Ascending aorta (tissue), 2 donors: ENCODE results near the gene CYP4F22. TPM values are rescaled to one million over a fixed set of nuclear protein-coding genes. Genes with fewer than 3 reads are reported as not detected.
"Not testable (repeated sequence)": the region's sequence is repeated elsewhere in the genome, so short reads cannot be mapped to it uniquely, and the experiment has no call there.

ENCODE experiments used
- DNase-seq, 2 donors: peaks; one replicate each; pipeline ENCODE4 v3.0.0-alpha.2; 2019; ENCODE audit warnings: low spot score in 2 of 2
- H3K27ac ChIP-seq, 2 donors: fragments of 200-600 bp; sonication (generic); one replicate each; pipeline ENCODE4 v1.5.1; 2016 to 2017; ENCODE audit warnings: mild to moderate bottlenecking in 1 of 2
- H3K27me3 ChIP-seq: fragments of 200-600 bp; sonication (generic); one replicate; pipeline ENCODE4 v1.5.1; 2017
- H3K36me3 ChIP-seq, 2 donors: fragments of 200-600 bp; sonication (generic); one replicate each; pipeline ENCODE4 v1.5.1; 2016
- H3K4me1 ChIP-seq, 2 donors: fragments of 200-600 bp; sonication (generic); one replicate each; pipeline ENCODE4 v1.5.1; 2016 to 2017; ENCODE audit warnings: mild to moderate bottlenecking in 1 of 2
- H3K4me3 ChIP-seq, 2 donors: fragments of 200-600 bp; sonication (generic); one replicate each; pipeline ENCODE4 v1.5.1; 2016 to 2017; ENCODE audit warnings: mild to moderate bottlenecking in 1 of 2
- H3K9me3 ChIP-seq, 2 donors: fragments of 200-600 bp; sonication (generic); one replicate each; pipeline ENCODE4 v1.5.1; 2016
- intact Hi-C: fragments of 100-400 bp; cut with DNase I; formaldehyde crosslinking; loops from one replicate; pipeline ENCODE4 v1.15.1; 2023
- total RNA-seq: library from RNA; depleted of rRNA; stranded (reverse); fragments of >200 nt; gene quantifications from one replicate; pipeline ENCODE4 v1.1.0, GENCODE V29; 2016
- TF ChIP-seq, protein P1 (sequence below), 3 experiments: fragments of 200-600 bp in 2 of 3; fragments of 450-650 bp in 1 of 3; sonication (generic) in 2 of 3; IDR thresholded peaks; one replicate each; pipeline ENCODE4 v1.5.1; 2016 to 2019; ENCODE audit warnings: antibody characterized with exemption in 3 of 3, mild to moderate bottlenecking in 1 of 3, moderate library complexity in 1 of 3

CYP4F22 gene
- total RNA-seq, 1 donor from 2014 or later: not detected

DNA sequence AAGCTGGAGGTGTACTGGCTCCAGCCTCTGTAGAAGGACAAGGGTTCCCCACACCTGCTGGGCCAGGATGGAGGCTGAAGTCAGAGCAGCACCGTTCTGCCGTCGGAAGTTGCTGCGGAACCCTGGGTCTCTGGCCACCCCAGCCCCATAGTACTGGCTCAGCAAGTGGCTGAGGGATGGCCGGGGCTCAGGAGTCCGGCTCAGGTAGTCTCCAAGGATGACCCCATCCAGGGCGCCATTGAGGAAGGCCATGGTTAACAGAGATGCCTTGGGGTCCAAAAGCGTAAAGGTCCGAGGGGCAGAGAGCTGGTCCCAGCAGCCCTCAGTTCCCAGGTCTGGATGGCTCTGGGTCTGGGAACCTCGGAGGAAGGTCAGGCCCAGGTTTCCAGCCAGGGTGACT is 32.7 kb upstream of the CYP4F22 start:
- no peak for DNase-seq

DNA sequence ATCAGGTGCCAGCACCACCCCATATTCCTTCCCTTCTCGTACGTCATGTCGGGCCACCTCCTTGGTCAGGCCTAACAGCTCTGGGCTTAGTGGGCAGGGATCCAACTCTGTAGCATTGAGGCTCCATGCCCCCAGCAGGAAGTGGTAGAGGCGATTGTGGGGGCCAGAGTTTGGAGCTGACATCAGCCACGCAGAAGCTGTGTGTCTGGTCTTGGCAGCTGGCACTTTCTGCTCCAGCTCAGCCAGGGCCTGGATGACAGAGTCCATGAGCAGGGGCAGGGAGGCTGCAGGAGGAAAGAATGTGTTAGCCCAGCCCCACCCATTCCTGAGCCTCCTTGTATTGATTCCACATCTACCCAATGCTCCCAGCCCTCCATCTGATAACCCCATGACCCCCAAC is 32.0 kb upstream of the CYP4F22 start:
- intact Hi-C loops: no loop called here
- Histone ChIP-seq H3K36me3 (no peaks in the 10 kb centered on the region), H3K27ac (no peak overlapping the region), H3K9me3 (no peaks in the 10 kb centered on the region), H3K4me3 (no peak overlapping the region), H3K4me1 (no peaks in the 10 kb centered on the region), H3K27me3 (peaks cover 4% of the 10 kb centered on the region)
- no peak for DNase-seq
- TF ChIP-seq, protein P1, sequence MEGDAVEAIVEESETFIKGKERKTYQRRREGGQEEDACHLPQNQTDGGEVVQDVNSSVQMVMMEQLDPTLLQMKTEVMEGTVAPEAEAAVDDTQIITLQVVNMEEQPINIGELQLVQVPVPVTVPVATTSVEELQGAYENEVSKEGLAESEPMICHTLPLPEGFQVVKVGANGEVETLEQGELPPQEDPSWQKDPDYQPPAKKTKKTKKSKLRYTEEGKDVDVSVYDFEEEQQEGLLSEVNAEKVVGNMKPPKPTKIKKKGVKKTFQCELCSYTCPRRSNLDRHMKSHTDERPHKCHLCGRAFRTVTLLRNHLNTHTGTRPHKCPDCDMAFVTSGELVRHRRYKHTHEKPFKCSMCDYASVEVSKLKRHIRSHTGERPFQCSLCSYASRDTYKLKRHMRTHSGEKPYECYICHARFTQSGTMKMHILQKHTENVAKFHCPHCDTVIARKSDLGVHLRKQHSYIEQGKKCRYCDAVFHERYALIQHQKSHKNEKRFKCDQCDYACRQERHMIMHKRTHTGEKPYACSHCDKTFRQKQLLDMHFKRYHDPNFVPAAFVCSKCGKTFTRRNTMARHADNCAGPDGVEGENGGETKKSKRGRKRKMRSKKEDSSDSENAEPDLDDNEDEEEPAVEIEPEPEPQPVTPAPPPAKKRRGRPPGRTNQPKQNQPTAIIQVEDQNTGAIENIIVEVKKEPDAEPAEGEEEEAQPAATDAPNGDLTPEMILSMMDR (IDR thresholded peaks at IDR 0.05): no peak

More for the DNA sequence above, 32.7 kb upstream of the CYP4F22 start:
- H3K9me3 ChIP-seq: no peaks in the 10 kb centered on the region
- H3K27ac ChIP-seq: no peak overlapping the region
- intact Hi-C loops: no loop called here
- H3K27me3 ChIP-seq: peaks cover 6% of the 10 kb centered on the region
- TF ChIP-seq, protein P1 (IDR thresholded peaks at IDR 0.05): no peak
- H3K36me3 ChIP-seq: no peaks in the 10 kb centered on the region
- H3K4me3 ChIP-seq: no peak overlapping the region
- no peaks in the 10 kb centered on the region for H3K4me1 ChIP-seq

DNA sequence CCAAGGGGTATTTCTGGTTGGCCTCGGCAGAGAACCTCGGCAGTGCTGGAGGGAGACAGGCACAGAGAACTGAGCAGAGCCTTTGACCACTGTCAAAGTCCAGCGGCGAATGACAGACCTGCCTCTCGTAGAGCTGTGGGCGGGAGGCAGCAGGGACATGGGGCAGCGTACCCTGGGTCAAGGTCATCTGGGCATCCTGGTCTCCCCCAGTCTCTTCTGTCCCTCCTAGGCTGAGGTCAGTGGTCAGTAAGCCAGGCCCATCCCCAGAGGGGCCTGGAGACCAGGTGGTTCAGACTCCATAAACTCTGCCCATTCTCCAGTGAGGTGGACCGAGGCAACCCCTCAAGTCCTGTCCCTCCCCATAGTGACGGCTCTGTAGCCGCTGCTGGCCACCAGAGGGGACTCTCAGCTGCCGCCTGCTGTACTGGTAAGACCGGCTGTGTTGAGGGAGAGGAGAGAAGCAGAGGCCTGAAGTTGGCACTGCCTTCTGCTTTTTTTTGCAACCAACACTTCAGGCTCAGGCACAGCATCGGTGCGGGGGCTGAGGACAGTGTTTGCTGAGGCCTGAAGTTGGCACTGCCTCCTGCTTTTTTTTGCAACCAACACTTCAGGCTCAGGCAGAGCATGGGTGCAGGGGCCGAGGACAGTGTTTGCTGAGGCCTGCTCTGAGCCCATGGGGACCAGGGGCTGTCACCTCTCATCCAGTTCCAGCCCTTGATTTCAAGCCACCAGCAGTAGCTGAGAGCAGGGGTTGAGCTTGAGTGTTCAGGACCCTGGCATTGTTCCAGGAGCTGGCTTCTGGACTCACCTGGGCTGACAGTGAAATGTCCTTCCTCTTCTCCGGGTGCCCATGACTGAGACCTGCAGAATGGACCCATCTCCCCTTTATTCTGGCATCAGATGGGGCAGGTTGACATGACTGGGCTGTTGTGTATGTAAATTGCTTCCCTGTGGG is 28.7 kb upstream of the CYP4F22 start, which contains the start of gene PGLYRP2:
Gene PGLYRP2 (minus strand): TSS at position 111 of the 955 bp plus-strand sequence. CDS start 130 bp downstream, outside the sequence.
- no peaks in the 10 kb centered on the region for H3K4me1 ChIP-seq
- H3K36me3 ChIP-seq: no peaks in the 10 kb centered on the region
- H3K27me3 ChIP-seq: no peaks in the 10 kb centered on the region
- no peaks in the 10 kb centered on the region for H3K9me3 ChIP-seq
- no peak for DNase-seq
- intact Hi-C loops: no loop called here
- TF ChIP-seq, protein P1 (IDR thresholded peaks at IDR 0.05): peak in 2 of 3 experiments; percentile 12 to 19
- no peak within 1 kb of the TSS for H3K4me3 ChIP-seq
- H3K27ac ChIP-seq: no peak within 1 kb of the TSS

DNA sequence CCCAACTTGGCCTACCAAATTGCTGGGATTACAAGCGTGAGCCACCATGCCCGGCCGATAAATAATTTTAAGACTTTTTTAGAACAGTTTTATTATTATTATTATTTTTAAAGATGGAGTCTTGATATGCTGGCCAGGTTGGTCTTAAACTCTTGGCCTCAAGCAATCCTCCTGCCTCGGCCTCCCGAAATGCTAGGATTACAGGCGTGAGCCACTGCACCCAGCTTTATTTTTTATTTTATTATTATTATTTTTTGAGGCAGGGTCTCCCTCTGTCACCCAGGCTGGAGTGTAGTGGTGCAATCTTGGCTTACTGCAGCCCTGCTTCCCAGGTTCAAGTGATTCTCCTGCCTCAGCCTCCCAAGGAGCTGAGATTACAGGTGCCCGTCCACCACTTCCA is 27.3 kb upstream of the CYP4F22 start:
- H3K4me3 ChIP-seq, intact Hi-C loops, H3K27ac ChIP-seq, H3K36me3 ChIP-seq, H3K27me3 ChIP-seq, H3K9me3 ChIP-seq, DNase-seq, H3K4me1 ChIP-seq: not testable (repeated sequence)

DNA sequence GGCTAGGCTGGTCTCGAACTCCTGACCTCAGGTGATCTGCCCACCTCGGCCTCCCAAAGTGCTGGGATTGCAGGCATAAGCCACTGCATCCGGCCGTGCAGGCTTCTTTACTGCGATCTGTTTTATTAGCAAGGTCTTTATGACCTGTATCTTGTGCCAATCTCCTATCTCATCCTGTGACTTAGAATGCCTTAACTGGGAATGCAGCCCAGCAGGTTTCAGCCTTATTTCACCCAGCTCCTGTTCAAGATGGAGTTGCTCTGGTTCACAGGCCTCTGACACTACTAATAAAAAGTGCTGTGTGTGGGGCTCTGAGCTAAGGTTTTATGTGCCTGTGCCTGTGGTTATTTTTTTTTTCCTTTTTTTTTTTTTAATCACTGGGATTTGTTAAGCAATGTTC is 22.6 kb upstream of the CYP4F22 start:
- H3K36me3 ChIP-seq, H3K4me1 ChIP-seq, intact Hi-C loops, DNase-seq, H3K27ac ChIP-seq, H3K9me3 ChIP-seq, H3K4me3 ChIP-seq, H3K27me3 ChIP-seq: not testable (repeated sequence)

DNA sequence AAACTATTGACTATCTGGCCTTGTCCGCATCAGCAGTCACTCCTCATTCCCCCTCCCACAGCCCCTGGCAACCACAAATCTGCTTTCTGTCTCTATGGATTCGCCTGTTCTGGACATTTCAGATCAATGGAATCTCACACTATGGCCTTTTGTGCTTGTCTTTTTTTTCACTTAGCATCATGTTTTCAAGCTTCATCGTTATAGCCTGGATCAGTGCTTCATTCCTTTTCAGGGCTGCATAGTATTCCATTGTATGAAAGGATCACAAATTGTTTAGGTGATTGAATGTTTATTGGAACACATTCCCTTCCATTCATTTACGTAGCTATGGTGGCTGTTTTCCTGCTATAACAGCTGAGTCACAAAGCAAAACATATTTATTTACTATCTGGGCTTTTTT is 21.3 kb upstream of the CYP4F22 start:
- DNase-seq: no peak
- H3K36me3 ChIP-seq: no peaks in the 10 kb centered on the region
- no peaks in the 10 kb centered on the region for H3K4me1 ChIP-seq
- H3K9me3 ChIP-seq: no peaks in the 10 kb centered on the region
- TF ChIP-seq, protein P1 (IDR thresholded peaks at IDR 0.05): no peak
- no peak overlapping the region for H3K27ac ChIP-seq
- no peak overlapping the region for H3K4me3 ChIP-seq
- H3K27me3 ChIP-seq: no peaks in the 10 kb centered on the region
- intact Hi-C loops: no loop called here
